ENCODE data around the gene ST3GAL3.

- TF ChIP-seq ERF (CRISPR knock-in tag; IDR thresholded peaks at IDR 0.05) (no peak), RAD21 (CRISPR knock-in tag; IDR thresholded peaks at IDR 0.05) (no peak), ARID5B (CRISPR knock-in tag; IDR thresholded peaks at IDR 0.05) (no peak), IRF2 (CRISPR knock-in tag; IDR thresholded peaks at IDR 0.05) (no peak), NR2C2 (CRISPR knock-in tag; IDR thresholded peaks at IDR 0.05; ENCODE audit: borderline replicate concordance) (no peak), SPEN (CRISPR knock-in tag; IDR thresholded peaks at IDR 0.05; ENCODE audit: low read depth) (no peak), ZNF280B (CRISPR knock-in tag; IDR thresholded peaks at IDR 0.05; ENCODE audit: borderline replicate concordance) (no peak), ZNF740 (CRISPR knock-in tag; IDR thresholded peaks at IDR 0.05) (no peak), EP300 (IDR thresholded peaks at IDR 0.05; ENCODE audit: low read depth in 2 of 2, low read length in 2 of 2) (no peak), EP300 (CRISPR knock-in tag; IDR thresholded peaks at IDR 0.05; ENCODE audit: borderline replicate concordance) (no peak), TARDBP (CRISPR knock-in tag; IDR thresholded peaks at IDR 0.05) (no peak)
- TF ChIP-seq, protein P1, sequence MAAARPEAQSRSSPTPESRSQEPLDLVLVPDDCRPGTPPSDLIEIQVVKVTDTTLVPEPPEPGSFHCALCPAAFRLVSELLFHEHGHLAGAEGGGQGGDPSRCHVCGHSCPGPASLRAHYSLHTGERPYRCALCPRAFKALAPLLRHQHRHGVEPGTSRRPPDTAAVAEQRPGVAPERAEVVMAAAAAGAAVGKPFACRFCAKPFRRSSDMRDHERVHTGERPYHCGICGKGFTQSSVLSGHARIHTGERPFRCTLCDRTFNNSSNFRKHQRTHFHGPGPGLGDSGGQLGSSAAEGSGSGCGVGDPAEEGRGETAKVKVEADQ (CRISPR knock-in tag; IDR thresholded peaks at IDR 0.05; ENCODE audit: borderline replicate concordance) = no peak
- TF ChIP-seq, protein P2, sequence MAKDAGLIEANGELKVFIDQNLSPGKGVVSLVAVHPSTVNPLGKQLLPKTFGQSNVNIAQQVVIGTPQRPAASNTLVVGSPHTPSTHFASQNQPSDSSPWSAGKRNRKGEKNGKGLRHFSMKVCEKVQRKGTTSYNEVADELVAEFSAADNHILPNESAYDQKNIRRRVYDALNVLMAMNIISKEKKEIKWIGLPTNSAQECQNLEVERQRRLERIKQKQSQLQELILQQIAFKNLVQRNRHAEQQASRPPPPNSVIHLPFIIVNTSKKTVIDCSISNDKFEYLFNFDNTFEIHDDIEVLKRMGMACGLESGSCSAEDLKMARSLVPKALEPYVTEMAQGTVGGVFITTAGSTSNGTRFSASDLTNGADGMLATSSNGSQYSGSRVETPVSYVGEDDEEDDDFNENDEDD (CRISPR knock-in tag; IDR thresholded peaks at IDR 0.05; ENCODE audit: borderline replicate concordance) = no peak
These were observed 124.5 kb downstream of the ST3GAL3 start for GRCh38 chr1:43831851-43832250.

Measured in HepG2 (cell line).